H4 (cell line): Measurements from ENCODE around the gene RNF44. TPM values are rescaled to one million over a fixed set of nuclear protein-coding genes. Genes with fewer than 3 reads are reported as not detected.

Experiments
- total RNA-seq: library from RNA; depleted of rRNA; stranded (reverse); fragments of >200 nt; shearing (Covaris generic); gene quantifications from 2 replicates; pipeline ENCODE4 v1.2.3, GENCODE V29; 2014; rRNA removed

The RNF44 gene
- total RNA-seq, 1 experiment from 2014 or later, result 4.9 TPM

Other genes starting within 250 kb of the RNF44 start
- 83.8 and 97.8 TPM in 2 replicates for gene KIAA1191, start 175.6 kb downstream of the RNF44 start, total RNA-seq
- 0.02 TPM in 1 of 2 replicates, not detected in the other for gene ARL10, start 171.9 kb downstream of the RNF44 start, total RNA-seq
- gene NOP16, start 148.8 kb downstream of the RNF44 start, total RNA-seq, result 30.9 and 47.2 TPM in 2 replicates
- 182 and 212 TPM in 2 replicates for gene HIGD2A, start 148.7 kb downstream of the RNF44 start, total RNA-seq
- 80.4 and 81.9 TPM in 2 replicates for gene CLTB, start 120.9 kb downstream of the RNF44 start, total RNA-seq
- gene FAF2, start 89.0 kb downstream of the RNF44 start, total RNA-seq, result 59.3 and 64.6 TPM in 2 replicates
- gene CDHR2, start 11.9 kb upstream of the RNF44 start, total RNA-seq, result not detected in 2 replicates
- gene GPRIN1, start 72.8 kb upstream of the RNF44 start, total RNA-seq, result 11.7 and 14.0 TPM in 2 replicates
- gene SNCB, start 93.1 kb upstream of the RNF44 start, total RNA-seq, result 0.48 TPM in 1 of 2 replicates, not detected in the other
- not detected in 2 replicates for gene EIF4E1B, start 93.3 kb upstream of the RNF44 start, total RNA-seq
- 48.0 and 49.6 TPM in 2 replicates for gene TSPAN17, start 110.1 kb upstream of the RNF44 start, total RNA-seq